Neural cell (in vitro differentiated cells): ENCODE results near the gene SETX.

Experiments used
- CTCF ChIP-seq: fragments of 450-650 bp; IDR thresholded peaks from 2 replicates; pipeline ENCODE4 v1.5.1; 2014; ENCODE audit warnings: antibody characterized with exemption, mild to moderate bottlenecking, moderate library complexity; ENCODE audit not compliant: poor library complexity, severe bottlenecking
- EP300 ChIP-seq: fragments of 450-650 bp; conservative IDR thresholded peaks from 2 replicates; pipeline ENCODE4 v1.6.1; 2014; ENCODE audit warnings: antibody characterized with exemption, mild to moderate bottlenecking, moderate library complexity; ENCODE audit not compliant: poor library complexity, severe bottlenecking
- POLR2AphosphoS5 ChIP-seq: IDR thresholded peaks from 2 replicates; pipeline ENCODE4 v1.6.1; 2012
- REST ChIP-seq: IDR thresholded peaks from 2 replicates; pipeline ENCODE4 v1.6.1; 2012; ENCODE audit warnings: borderline replicate concordance

GRCh38 chr9:132351404-132352045 is 3.3 kb downstream of the SETX start:
- TF ChIP-seq CTCF (no peak), EP300 (no peak), REST (no peak), POLR2AphosphoS5 (no peak)
